ENCODE measurements around the gene SCN4B.
A peak's percentile ranks its signal among the peaks of the same experiment; 100 is the strongest.

SCN4B gene

GRCh38 chr11:118095967-118096367 lies 56.7 kb downstream of the SCN4B start:
- no peak overlapping the region for H3K4me3 ChIP-seq (ENCODE audit: low read depth in 1 of 2, low read length in 2 of 2)
- H3K4me2 ChIP-seq (ENCODE audit: insufficient read depth, low read length), result no peak overlapping the region
- H2AFZ ChIP-seq (ENCODE audit: low read depth, low read length), result no peak overlapping the region
- no peaks in the 10 kb centered on the region for H3K79me2 ChIP-seq (ENCODE audit: insufficient read depth, low read length)
- no peaks in the 10 kb centered on the region for H3K36me3 ChIP-seq (ENCODE audit: insufficient read depth, low read length)
- H4K20me1 ChIP-seq (ENCODE audit: insufficient read depth, low read length), result no peaks in the 10 kb centered on the region
- peaks cover 24% of the 10 kb centered on the region for H3K27me3 ChIP-seq (ENCODE audit: insufficient read depth, low read length, poor library complexity)
- DNase-seq (no peak), ATAC-seq (ENCODE audit: insufficient read depth, low read depth) (no peak)
- H3K9ac ChIP-seq (ENCODE audit: low read depth, low read length), result no peak overlapping the region
- H3K9me3 ChIP-seq (ENCODE audit: insufficient read depth, low read length, severe bottlenecking), result no peaks in the 10 kb centered on the region
- no peak overlapping the region for H3K27ac ChIP-seq (ENCODE audit: low read length)
- TF ChIP-seq, protein P1, sequence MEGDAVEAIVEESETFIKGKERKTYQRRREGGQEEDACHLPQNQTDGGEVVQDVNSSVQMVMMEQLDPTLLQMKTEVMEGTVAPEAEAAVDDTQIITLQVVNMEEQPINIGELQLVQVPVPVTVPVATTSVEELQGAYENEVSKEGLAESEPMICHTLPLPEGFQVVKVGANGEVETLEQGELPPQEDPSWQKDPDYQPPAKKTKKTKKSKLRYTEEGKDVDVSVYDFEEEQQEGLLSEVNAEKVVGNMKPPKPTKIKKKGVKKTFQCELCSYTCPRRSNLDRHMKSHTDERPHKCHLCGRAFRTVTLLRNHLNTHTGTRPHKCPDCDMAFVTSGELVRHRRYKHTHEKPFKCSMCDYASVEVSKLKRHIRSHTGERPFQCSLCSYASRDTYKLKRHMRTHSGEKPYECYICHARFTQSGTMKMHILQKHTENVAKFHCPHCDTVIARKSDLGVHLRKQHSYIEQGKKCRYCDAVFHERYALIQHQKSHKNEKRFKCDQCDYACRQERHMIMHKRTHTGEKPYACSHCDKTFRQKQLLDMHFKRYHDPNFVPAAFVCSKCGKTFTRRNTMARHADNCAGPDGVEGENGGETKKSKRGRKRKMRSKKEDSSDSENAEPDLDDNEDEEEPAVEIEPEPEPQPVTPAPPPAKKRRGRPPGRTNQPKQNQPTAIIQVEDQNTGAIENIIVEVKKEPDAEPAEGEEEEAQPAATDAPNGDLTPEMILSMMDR (IDR thresholded peaks at IDR 0.05; ENCODE audit: borderline replicate concordance, extremely low read depth, low read length, poor library complexity, severe bottlenecking), result no peak
- no peak for TF ChIP-seq EZH2 (IDR thresholded peaks at IDR 0.05; ENCODE audit: borderline replicate concordance, low read depth, low read length, severe bottlenecking)
- H3K4me1 ChIP-seq (ENCODE audit: insufficient read depth, low read length), result no peaks in the 10 kb centered on the region

GRCh38 chr11:118095493-118095892 lies 57.1 kb downstream of the SCN4B start:
- Histone ChIP-seq H4K20me1 (ENCODE audit: insufficient read depth, low read length) (no peaks in the 10 kb centered on the region), H3K36me3 (ENCODE audit: insufficient read depth, low read length) (no peaks in the 10 kb centered on the region), H3K4me3 (ENCODE audit: low read depth in 1 of 2, low read length in 2 of 2) (no peak overlapping the region), H3K79me2 (ENCODE audit: insufficient read depth, low read length) (no peaks in the 10 kb centered on the region), H3K27me3 (ENCODE audit: insufficient read depth, low read length, poor library complexity) (peaks cover 22% of the 10 kb centered on the region), H3K27ac (ENCODE audit: low read length) (no peak overlapping the region), H2AFZ (ENCODE audit: low read depth, low read length) (no peak overlapping the region), H3K9me3 (ENCODE audit: insufficient read depth, low read length, severe bottlenecking) (no peaks in the 10 kb centered on the region), H3K4me1 (ENCODE audit: insufficient read depth, low read length) (no peaks in the 10 kb centered on the region), H3K4me2 (ENCODE audit: insufficient read depth, low read length) (no peak overlapping the region), H3K9ac (ENCODE audit: low read depth, low read length) (no peak overlapping the region)
- DNase-seq (no peak), ATAC-seq (ENCODE audit: insufficient read depth, low read depth) (no peak)
- TF ChIP-seq, protein P1 (IDR thresholded peaks at IDR 0.05; ENCODE audit: borderline replicate concordance, extremely low read depth, low read length, poor library complexity, severe bottlenecking), result no peak
- peak; percentile 25 for TF ChIP-seq EZH2 (IDR thresholded peaks at IDR 0.05; ENCODE audit: borderline replicate concordance, low read depth, low read length, severe bottlenecking)

DNA sequence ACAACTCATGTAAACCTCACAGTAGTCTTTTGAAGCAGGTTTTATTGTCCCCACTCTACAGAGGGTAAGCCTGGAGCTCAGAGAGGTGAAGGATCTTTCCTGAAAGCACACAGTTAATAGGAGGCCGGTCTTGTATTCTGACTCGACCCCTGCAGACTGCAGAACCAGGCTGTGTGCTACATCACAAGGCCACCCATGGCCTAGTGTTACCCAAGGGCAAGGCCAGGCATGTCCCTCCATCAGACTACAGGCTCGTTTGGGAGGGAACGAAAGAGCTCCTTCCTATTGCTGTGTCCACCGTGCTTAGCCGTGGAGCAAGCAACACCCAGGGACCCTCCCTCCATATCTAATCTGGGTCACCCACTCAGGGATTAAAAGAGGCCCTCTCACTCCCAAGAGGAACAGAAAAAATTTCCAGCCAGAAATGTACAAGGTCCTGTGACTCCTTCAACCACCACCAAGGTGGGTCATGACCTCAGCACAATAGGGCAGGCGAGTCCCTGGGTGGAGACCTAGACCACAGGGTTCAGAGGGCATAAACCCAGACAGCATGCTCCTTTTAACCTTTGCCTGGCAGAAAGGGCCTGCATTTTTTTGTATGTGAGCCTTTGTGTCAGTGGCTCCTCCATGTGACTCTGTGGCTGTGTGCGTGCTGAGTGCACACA lies 59.6 kb downstream of the SCN4B start:
- Histone ChIP-seq H3K79me2 (ENCODE audit: insufficient read depth, low read length) (no peaks in the 10 kb centered on the region), H3K9me3 (ENCODE audit: insufficient read depth, low read length, severe bottlenecking) (no peaks in the 10 kb centered on the region), H3K4me2 (ENCODE audit: insufficient read depth, low read length) (no peak overlapping the region), H3K4me3 (ENCODE audit: low read depth in 1 of 2, low read length in 2 of 2) (no peak overlapping the region), H3K27ac (ENCODE audit: low read length) (no peak overlapping the region), H3K4me1 (ENCODE audit: insufficient read depth, low read length) (no peaks in the 10 kb centered on the region), H2AFZ (ENCODE audit: low read depth, low read length) (no peak overlapping the region), H3K27me3 (ENCODE audit: insufficient read depth, low read length, poor library complexity) (peaks cover 21% of the 10 kb centered on the region), H3K9ac (ENCODE audit: low read depth, low read length) (no peak overlapping the region), H4K20me1 (ENCODE audit: insufficient read depth, low read length) (no peaks in the 10 kb centered on the region), H3K36me3 (ENCODE audit: insufficient read depth, low read length) (no peaks in the 10 kb centered on the region)
- ATAC-seq (ENCODE audit: insufficient read depth, low read depth), result no peak
- DNase-seq, result no peak
- TF ChIP-seq, protein P1 (IDR thresholded peaks at IDR 0.05; ENCODE audit: borderline replicate concordance, extremely low read depth, low read length, poor library complexity, severe bottlenecking), result no peak

Measured in DND-41 (cell line).